SW480 (cell line): ENCODE results near the gene ATP5MG.
A peak's percentile ranks its signal among the peaks of the same experiment; 100 is the strongest.
"Not testable (repeated sequence)": the region's sequence is repeated elsewhere in the genome, so short reads cannot be mapped to it uniquely, and the experiment has no call there.

ENCODE experiments used
- DNase-seq: peaks from one replicate; pipeline ENCODE4 v3.0.0-alpha.2; 2016; ENCODE audit warnings: low spot score

The ATP5MG gene, protein sequence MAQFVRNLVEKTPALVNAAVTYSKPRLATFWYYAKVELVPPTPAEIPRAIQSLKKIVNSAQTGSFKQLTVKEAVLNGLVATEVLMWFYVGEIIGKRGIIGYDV

DNA sequence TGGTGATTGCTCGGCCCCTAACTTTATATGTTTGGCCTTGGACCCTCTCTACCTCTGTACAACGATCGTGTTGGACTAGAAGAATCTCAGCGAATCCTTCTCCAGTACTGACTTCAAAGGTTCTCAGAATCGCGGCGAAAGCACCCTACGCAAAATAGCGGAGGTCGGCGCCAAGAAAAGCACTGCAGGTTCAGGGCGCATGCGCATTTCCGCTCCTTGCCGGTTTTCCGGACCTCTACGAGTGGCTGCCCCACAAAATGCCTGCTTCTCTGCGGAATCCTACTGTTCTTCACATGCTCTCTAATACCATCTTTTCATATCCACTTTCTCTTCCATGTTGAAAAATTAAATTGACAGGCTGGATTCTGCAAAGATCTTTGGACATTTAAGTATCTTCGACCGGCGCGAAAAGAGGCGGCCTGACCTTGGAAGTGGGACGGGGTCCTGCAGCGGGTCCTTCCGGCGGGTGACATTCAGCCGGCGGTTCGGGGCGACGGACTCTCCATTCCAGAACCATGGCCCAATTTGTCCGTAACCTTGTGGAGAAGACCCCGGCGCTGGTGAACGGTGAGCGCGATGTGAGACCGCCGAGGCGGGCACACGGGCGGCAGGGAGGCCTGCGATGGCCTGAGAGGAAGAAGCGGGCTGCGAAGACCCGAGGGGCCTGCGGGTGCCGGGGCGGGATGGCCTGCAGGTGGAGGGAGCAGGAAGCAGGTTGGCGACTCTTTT is at the start of gene ATP5MG:
TSS of gene ATP5MG (plus strand) at position 456 of the 729 bp plus-strand sequence. CDS start at position 516, 60 bp downstream.
- peak; percentile 84 for DNase-seq

DNA sequence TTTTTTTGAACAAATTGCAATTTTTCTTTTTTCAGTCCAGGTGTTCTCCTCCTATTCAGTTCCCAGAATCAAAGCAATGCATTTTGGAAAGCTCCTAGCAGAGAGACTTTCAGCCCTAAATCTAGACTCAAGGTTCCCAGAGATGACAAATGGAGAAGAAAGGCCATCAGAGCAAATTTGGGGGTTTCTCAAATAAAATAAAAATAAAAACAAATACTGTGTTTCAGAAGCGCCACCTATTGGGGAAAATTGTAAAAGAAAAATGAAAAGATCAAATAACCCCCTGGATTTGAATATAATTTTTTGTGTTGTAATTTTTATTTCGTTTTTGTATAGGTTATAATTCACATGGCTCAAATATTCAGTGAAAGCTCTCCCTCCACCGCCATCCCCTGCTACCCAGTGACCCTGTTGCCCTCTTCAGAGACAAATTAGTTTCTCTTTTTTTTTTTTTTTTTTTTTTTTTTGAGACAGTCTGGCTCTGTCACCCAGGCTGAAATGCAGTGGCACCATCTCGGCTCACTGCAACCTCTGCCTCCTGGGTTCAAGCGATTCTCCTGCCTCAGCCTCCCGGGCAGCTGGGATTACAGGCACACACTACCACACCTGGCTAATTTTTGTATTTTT is 48.2 kb upstream of the ATP5MG start:
- peak; percentile 26 for DNase-seq

DNA sequence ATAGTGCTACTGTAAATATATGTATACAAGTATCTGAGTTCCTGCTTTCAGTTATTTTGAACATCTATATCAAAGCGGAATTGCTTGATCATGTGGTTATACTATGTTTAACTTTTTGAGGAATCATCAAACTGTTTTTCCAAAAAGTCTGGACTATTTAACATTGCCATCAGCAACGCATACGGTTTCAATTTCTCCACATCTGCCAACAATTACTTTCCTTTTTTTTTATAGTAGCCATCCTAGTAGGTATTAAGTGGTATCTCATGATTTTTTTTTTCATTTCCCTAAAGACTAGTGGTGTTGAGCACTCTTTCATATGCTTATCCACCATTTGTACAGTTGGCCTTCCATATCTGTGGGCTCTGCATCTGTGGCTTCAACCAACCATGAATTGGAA is 43.3 kb upstream of the ATP5MG start:
- DNase-seq = no peak

DNA sequence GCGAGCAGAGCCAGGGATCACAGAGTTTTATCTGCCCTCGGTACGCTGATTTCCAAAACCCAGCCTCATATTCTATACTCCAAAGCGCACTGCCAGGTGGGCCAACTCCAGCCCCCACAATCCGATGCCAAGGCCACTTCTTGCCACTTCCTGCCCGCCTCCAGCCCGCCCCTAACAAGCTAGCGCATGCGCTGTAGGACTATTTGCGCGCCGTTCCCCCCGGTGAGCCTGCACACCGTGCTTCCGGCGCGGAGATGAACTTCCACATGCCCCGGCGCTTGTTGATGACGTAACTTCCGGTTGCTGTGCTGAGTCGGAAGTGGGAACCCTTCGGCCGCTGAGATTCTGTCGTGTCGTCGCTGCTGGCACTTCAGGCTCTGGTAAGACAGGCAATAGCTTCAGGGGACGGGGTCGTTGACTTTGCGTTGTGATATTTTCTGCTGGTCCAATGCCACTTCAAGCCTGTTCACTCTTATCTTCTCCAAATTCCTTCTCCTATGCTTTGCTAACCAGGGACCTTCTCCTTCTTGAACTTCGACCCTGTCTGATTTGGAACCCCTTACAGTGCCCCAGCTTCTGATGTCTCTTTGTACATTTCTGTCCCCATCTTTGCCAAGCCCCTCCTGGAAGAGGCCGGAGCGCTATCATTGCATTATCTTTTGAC is 42.0 kb upstream of the ATP5MG start, which contains the start of gene UBE4A:
TSS of gene UBE4A (plus strand) at position 306 of the 664 bp plus-strand sequence. CDS start 5,481 bp downstream, outside the sequence.
- DNase-seq = peak; percentile 89

DNA sequence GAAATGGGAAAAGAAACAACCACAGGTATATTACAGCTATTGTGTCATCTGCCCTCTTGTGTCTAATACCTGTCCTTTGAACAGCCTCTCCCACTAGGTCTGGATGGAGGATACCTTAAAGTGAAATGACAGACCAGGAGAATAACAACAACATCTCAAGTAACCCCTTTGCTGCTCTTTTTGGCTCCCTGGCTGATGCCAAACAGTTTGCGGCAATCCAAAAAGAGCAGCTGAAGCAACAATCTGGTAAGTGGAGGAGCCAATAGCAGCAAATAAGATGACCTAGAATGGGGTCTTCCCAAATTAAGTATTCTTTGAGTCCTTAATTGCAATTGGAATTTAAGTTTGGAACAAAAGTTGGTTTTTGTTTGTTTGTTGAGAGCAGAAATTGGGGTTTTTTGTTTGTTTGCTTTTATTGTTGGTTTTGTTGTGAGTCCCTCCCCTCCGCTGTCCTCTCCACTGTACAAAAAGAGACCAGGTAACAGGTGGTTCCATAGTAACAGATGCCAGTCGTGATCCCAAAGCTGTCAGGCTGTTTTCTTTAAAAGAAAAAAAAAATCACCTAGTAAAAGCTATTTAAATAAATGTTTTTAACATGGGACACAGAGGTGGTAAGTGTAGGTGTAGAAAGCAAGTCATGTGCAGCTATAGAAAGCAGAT is 36.3 kb upstream of the ATP5MG start:
- DNase-seq = no peak

DNA sequence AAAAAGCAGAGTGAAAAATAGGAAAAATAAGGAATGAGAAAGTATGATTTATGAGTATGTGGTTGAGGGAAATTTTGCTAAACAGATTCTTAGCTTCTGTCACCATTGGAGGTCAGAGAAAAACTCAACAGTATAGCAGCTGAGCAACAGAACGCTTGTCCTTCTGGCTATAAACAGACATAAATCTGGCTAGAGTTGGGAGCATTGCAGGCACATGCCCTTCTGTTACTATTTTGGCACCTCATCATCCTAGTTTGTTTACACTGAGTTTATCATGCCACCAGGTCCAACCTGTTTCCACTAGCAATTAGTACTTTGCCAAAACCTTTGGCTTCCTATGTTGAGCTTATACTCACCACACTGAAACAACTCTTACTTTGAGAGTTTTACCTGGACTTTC is 35.1 kb upstream of the ATP5MG start:
- no peak for DNase-seq

DNA sequence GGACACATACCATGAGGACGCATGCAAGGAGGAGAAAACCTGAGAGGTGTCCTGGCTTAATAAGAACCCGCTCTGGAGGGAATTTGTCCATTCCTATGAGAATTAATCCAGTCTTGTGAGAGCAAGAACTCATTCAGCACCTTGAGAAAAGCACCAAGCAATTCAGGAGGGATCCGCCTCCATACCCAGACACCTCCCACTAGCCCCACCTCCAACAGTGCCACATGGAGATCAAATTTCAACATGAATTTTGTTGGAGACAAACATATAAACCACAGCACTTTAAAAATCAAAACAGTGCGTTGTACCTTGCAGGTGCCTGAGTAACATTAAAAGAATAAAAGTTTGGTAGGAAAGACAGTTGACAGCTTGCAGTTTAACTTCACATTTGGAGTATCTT is 30.6 kb upstream of the ATP5MG start:
- DNase-seq = no peak

DNA sequence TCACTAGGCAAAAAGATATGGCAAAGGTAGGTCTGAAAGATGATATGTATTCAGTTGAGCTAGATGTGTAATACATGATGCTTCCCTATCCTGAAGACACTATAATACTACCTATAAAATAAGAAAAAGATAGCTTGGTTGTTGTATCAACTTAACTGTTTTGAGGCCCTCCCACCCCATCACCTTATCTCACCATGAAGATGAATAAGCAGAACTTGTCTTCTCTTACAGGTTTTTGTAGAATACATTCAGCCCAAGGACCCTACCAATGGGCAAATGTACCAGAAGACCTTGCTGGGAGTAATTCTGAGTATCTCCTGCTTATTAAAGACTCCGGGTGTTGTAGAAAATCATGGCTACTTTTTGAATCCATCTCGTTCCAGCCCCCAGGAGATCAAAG is 28.1 kb upstream of the ATP5MG start:
- no peak for DNase-seq

DNA sequence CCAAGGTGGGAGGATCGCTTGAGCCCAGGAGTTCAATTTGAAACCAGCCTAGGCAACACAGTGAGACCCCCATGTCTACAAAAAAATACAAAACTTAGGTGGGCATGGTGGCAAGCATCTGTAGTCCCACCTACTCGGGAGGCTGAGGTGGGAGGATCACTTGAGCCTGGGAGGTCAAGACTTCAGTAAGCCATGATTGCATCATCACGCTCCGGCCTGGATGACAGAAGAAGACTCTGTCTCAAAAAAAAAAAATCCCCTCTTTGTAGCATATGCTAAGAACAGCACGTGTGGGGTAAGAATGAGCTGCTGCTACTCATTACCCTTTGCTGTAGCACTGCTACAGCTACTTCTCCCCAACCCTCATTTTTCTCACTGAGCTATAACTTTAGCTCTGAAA is 27.5 kb upstream of the ATP5MG start:
- no peak for DNase-seq

DNA sequence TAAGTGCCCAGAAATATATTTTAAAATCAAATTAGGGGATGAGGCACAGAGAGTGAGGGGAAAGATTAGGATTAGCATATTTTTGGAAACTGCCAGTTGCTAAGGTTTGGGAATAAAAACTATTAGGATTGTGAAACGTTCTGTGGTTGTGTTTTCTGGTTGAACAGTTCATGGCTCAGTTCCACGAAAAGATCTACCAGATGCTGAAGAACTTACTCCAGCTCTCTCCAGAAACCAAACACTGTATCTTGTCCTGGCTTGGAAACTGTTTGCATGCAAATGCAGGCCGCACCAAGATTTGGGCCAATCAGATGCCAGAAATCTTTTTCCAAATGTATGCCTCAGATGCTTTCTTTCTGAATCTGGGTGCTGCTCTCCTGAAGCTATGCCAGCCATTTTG is 26.7 kb upstream of the ATP5MG start:
- no peak for DNase-seq

DNA sequence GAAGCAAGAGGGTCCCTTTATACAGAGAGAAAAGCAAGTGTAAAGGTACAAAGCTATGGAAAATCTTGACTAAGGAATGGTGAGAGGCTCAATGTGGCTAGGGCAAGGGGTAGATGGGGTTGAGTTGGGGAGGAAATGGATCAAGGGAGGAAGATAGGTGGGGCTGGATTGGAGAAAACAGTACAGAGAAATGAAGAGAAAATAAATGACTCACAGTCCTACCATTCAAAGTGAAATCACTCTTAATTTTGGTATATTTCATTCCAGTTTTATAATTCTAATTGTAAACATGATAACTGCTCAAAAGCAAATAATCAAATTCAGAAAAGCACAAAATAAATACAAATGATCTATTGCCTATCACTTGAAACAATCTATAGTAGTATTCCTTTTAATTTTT is 25.4 kb upstream of the ATP5MG start:
- DNase-seq = no peak

DNA sequence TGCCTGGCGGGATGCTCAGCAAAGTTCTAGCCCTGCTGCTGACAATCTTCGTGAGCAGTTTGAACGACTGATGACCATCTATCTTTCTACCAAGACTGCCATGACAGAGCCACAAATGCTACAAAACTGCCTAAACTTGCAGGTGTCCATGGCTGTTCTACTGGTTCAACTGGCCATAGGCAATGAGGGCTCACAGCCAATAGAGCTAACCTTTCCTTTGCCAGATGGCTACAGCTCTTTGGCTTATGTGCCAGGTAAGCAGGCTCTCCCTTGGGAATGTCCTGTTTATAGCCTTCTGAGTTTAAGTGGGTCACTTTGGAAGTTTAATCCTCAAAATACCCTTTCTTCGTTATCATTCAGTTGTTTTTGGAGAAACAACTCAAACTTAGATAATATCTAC is 21.9 kb upstream of the ATP5MG start:
- no peak for DNase-seq

DNA sequence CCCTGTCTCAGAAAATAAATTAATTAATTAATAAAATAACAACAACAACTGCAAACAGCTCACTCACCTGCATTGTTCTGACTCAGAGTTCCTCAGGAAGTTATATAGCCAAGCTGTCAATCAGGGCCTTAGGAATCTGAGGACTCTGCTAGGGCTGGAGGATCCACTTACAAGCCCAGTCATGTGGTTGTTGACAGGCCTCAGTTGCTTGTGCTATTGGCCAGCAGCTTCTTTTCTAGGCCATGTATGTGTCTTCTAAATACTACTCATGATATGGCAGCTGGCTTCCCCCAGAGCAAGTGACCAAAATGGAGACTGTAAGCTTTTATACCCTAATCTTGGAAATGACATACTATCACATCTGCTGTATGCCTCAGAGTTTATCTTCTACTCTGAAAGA is 20.8 kb upstream of the ATP5MG start:
- no peak for DNase-seq

DNA sequence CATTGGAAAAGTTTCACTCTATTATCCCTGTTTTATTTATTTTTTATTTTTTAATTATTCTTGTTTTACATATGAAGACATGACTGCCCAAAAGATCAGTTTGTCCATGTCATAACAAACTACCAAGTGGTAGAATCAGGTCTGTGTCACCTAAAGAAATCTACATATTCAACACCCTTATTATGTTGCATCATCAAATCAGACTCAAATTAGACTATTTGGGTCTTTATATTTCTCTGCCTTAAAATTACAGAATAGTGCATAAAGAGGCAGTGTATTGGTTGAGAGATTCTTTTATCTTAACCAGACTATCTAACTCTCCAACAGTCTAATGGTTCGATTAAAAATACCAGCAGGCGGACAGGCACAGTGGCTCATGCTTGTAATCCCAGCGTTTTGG is 18.5 kb upstream of the ATP5MG start:
- no peak for DNase-seq

DNA sequence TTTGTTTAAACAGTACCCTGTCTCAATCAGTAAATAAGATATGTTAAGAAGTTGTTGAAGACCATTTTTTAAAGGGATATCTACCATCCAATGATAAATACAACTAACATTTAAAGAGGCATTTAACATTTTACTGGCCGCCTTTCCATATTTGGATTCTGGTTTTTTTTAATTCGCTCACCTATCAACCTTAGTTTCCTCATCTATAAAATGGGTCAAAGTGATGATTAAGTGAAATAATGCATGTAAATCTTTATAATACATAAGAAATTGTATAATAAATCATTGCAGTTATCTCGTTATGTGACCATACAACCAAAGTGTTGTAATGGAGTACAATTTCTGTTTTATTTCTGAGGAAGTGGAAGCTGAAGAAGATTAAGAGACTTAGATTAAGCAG is 17.7 kb upstream of the ATP5MG start:
- no peak for DNase-seq

DNA sequence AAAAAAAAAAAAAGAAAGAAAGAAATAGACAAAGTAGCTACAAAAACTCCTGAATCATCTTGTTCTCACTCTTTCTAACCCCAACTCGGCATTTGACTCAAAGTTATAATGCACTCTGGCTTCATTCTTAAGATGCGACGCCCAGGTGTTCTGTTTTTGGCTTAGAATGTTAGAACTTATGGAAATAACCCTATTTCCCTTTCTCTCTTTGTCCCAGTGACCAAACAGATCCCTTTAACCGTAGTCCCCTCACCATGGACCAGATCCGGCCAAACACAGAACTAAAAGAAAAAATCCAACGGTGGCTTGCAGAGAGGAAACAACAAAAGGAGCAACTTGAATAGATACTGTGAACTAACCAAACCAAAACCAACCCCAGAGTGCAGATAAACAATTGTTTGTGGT is 5.3 kb upstream of the ATP5MG start:
- no peak for DNase-seq

DNA sequence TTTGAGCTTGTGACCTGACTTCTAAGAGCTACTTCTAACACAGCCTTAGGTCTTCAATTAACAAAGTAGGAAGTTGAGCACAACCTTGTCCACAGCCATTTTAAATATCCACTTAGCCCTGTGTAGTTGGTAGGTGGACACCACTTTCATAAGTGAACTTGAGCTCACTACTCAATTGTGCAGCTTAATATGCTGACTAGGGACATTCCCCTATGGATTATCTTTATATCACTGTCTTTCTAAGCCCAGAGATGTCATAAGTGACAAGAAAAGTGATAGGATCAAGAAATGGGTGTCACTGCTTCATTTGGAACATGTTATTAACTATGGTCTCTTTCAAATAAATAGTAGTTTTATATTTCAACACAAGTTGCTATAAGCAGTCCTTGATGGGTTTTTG is 4.0 kb upstream of the ATP5MG start:
- no peak for DNase-seq

DNA sequence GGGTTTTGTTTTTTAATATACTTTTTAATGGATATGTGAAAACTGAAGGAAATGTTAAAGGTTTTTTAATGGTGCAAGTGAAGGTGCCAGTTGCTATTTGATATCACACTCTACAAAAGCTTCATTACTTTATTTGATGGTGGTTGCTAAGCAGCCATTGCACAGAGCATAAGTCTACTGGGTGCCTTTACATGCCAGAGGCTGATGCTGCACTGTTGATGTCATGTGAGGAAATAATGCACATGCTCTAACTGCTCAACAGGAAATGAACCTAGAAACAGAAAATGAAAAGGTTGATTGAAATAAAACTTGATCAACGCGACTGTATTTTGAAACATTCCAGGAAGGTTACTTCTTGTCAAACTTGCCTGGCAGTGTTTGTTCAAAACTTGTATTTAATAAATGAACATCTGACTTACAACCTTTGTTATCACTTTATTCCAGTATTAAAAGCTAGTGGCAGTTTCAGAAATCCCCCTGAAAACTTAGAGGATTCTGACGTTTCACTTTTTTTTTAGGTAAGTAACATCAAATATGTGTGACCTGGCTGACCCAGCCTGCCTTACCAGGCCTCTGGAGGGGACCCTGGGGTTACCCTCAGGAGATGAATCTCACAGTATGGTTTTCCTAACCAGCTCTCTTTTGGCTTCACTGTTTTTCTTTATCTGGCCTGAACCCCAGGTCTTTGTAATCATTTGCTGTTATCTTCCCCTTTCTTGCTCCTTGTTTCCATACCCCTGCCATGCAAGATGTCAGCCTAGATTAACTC is 2.4 kb upstream of the ATP5MG start:
- DNase-seq = no peak

DNA sequence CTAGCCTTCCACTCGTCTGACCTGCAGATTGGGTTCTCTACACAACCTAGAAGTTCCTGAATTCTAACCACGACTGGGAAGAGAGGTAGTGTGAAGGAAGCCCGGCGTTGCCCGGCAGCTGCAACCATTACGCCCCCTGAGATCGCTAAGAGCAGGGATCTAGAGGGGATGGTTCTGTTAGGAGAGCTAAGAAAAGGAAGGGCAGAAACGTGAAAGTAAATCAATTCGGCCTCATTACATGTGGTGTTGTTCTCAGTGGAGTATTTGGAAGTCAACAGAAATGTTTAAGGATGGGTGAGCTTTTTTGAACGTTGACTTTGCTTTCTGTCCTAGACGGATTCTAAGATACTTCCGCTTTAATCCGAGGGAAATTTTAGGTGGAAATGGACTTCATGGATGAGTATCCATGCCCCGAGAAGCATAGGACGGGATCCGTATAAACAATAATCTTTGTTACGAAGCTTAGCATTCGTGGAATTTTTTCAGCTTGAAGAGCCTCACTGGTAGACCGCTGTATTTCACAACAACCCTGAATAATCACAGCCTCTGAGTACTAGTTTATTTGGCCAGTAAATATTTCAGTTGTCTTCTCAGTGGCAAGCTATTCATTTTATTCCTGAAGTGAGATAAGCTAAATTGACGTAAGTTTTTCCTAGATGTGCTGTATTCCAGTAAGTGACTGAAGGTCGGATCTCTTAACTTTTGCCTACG is 629 bp downstream of the ATP5MG start:
- DNase-seq = peak; percentile 3

DNA sequence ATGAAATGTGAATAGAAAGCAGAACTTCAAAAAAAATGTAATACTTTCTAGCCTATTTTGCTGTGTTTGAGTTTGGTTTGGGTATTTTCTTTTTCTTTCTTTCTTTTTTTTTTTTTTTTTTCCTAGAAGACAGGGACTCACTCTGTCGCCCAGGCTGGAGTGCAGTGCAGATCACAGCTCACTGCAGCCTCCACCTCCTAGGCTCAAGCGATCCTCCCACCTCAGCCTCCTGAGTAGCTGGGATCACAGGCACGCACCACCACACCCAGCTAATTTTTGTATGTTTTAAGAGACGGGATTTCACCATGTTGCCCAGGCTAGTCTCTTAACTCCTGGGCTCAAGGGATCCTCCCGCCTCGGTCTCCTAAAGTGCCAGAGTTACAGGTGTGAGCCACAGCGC is 1.2 kb downstream of the ATP5MG start:
- DNase-seq = not testable (repeated sequence)

DNA sequence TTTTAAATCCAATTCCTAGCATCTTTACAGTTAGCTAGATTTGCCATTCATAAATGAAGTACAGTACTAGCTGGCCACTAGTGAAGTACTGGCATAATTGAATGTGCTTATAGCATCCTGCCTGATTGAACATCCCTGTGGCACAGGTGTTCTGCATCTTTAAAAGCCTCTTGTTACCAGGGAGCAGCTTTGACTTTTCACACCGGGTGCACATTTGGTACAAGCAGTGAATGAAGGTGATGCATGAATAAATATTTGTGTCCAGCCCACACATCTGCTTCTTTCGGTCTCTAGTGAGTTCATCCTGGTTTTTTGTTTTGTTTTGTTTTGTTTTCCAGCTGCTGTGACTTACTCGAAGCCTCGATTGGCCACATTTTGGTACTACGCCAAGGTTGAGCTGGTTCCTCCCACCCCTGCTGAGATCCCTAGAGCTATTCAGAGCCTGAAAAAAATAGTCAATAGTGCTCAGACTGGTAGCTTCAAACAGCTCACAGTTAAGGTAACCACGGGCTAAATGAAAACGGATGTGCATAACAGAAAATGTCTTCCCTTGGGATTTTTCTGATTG is 5.3 kb downstream of the ATP5MG start:
- no peak for DNase-seq
